RPMI8226 (cell line): ENCODE results near the gene REV3L.
A peak's percentile ranks its signal among the peaks of the same experiment; 100 is the strongest.
"Not testable (repeated sequence)": the region's sequence is repeated elsewhere in the genome, so short reads cannot be mapped to it uniquely, and the experiment has no call there.

Experiments used
- DNase-seq: peaks from one replicate; pipeline ENCODE4 v3.0.0-alpha.2; 2015

REV3L gene

DNA sequence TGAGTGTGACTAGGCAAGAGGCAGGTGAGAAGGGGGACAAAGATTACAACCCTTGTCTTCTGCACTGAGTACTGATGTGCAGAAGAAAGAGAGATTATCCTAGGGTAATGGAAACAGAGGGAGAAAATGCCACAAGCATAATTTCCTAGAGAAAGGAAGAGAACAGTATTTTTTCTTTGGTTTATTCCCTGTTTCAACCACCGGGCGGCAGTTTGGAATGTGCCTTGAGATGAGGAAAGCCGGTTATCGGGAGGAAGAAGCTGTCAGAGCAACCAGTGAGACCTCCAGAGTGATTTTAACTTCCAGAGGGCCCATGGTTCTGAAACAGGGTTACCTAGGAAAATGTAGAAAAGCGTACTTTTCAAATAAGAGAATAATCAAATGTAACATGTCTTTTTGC, 121.4 kb downstream of the REV3L start:
- DNase-seq, result peak; percentile 16

DNA sequence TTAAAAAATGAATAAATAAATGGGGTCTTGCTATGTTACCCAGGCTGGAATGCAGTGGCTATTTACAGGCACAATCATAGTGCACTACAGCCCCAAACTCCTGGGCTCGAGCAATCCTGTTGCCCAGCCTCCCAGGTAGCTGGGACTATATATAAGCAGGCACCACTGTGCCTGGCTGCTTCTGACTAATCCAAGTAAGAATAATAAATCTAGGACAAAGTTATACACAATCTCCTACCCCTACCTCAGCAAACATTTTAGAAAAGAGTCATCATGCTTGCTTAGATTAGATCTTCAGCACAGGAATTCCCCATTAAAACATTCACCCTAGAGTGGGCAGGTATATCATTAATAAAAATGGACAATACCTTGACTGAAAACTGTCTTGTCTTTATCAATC, 124.6 kb downstream of the REV3L start:
- no peak for DNase-seq

DNA sequence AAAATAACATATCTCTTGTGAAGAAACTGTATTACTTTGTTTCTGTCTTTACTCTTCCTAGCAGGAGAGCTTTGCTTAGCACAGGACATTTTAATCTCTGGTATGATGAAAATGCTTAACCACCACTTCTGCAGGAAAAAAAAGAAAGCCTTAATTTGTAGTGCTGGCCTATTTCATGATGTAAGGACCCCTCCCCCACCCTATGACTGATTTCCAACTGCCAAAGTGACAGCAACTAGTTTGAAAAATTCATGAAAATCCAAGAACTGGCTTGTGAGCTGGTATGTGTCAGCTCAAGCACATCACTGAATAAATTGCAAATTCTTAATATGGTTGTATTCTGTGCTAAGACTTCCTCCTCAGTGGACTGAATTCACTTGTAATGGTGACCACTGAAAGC, 125.3 kb downstream of the REV3L start:
- DNase-seq, result no peak

DNA sequence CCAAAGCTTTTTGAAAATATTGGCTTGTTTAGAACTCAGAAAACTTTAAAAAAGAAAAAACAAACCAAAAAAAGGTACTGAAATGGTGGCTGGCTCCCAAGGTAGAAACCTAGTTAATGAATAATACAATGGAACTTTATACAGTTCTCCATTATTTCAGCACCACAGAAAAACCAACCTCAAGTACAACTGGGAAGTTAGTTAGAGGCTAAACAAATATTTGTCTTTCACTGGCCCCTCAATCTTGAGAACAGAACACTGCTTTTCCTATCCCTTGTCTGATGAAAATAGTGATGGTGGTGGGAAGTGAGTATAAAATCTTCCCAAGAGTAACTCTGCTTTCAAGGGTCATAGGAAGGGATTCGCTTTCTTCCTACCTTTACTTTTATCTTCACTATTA, 126.5 kb downstream of the REV3L start:
- no peak for DNase-seq

DNA sequence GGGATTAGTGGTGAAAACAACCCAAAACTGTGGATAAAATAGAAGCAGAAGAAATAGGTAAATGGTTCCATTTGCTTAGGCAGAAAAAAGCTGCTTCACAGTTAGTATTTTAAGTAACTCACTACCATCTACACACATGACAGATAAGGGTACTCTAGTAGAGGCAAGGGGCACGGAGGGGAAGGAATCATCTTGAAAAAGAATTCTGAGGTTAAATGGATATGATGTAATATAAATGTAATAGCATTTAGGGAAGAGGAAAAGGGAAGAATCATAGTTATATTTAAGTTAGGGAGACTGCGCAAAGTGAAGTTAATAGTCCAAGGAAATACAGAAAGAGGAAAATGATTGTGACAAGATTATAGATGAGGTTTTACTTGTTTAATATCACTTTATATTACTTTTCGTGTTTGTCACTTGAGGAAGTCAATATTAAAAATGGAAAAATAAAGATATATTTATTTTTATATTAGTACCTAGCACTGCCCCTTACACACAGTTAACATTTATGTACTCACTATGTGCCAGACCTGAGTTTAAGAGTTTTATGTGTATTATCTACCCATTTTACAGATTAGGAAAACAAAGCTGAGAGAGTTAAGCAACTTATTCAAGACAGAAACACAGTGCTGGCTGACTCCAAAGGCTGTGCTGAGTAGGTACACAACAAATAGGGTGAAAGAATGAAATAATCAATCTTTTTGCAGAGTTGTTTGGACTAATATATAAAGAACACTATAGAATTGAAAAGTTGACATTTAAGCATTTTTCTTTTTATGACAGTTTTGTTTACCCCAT, 128.1 kb downstream of the REV3L start:
- no peak for DNase-seq

DNA sequence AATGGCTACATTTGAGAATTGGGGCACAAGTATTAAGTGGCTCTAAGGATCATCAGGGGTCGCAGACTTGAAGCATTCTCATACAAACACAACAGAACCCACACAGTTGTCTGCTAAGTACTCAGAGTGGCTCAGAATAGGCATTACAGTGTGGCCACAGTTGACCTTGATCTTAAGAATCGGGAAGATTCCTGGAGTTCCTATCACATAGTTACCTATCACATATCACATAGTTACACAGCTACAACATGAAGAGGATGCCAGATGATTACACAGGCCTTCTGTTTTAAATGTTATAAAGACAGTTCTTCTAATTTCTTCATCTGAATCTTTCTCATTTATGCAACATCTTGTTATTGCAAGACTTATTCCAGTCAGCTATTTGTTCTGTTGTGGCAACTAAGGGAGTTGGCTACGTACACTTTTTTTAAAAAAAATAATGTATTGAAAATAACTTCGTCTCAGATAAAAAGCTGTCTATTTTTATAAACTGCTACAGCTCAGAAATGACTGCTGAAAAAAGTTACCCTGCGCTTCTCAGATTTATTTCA, 129.0 kb downstream of the REV3L start:
- DNase-seq, result no peak

DNA sequence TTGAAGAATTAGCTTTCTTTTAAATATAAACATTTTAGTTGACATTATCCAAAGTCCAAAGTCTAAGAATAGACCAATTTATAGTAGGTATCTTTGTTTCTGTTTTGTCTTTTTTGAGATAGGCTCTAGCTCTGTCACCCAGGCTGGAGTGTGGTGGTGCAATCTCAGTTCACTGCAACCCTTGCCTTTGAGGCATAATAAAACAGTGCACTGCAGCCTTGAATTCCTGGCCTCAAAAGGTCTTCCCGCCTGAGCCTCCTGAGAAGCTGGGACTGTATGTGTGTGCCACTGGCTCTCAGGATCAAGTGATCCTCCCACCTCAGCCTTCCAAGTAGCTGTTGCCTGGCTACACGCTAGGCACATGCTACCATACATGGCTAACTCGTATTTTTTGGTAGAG, 135.4 kb downstream of the REV3L start:
- no peak for DNase-seq

DNA sequence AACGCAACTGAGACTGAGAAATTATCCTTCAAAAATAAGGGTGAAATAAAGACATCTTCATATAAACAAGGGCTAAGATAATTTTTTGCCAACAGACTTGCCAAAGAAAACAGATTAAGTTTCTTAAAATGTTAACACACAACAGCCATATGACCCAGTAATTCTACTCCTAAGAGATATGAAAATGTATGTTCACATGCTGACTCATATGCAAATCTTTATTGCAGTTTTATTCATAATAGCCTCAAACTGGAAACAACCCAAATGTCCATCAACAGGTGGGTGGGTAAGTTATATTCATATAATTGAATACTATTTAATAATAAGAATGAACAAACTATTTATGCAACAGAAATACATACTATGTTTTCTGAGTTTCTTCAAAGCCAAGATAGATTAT, 140.1 kb downstream of the REV3L start:
- no peak for DNase-seq

DNA sequence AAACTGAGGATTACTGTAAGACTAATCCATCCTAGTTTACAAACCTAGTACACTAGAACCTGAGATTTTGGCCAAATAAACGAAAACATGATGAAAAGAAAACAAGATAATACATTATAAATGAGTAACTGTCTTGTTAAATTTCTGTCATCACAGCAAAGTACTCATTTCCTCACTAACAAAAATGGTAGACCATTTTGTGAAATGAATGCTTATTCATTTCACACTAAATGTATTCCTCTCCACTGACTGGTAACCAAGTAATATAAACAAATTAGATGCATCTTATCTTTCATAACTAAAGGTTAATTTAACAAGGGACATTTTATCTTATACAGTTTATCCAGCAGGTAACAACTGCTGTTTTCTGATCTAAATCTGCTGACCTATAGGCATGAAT, 143.7 kb downstream of the REV3L start:
- no peak for DNase-seq

DNA sequence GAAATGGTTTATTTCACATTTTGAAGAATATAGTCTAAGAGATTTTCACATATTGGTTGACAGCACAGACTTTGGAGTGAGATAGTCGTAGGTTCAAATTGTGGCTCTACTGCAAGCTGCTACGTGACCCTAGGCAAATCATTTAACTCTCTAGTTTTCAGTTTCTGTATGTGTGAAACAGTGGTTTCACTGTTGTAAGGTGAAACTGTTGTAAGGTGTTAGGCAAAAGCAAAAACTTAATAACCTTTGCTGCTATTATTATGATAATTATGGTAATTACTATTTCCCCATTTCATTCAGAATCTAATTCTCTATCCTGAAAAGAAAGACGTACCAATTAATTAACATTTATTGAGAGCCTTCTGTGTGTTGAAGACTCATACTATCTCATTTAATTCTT, 144.2 kb downstream of the REV3L start:
- no peak for DNase-seq

DNA sequence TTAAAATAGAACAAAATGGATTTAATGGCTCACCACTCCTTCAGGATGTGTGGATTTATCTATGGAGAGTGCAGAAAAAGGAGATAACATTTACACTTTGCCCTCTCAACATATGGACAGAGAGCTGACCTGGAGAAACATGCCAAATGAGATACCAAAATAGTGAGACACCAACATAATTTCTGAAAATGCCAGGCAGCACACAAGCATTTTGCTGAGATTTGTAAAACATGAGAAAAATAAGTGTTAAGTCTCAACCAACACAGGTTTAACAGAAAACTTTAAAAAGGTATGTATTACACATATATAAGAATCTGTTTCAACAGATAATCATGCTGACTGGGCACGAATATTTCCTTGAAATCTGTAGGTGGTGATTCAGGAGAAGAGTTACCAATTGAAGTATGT, 145.2 kb downstream of the REV3L start:
- DNase-seq, result no peak

DNA sequence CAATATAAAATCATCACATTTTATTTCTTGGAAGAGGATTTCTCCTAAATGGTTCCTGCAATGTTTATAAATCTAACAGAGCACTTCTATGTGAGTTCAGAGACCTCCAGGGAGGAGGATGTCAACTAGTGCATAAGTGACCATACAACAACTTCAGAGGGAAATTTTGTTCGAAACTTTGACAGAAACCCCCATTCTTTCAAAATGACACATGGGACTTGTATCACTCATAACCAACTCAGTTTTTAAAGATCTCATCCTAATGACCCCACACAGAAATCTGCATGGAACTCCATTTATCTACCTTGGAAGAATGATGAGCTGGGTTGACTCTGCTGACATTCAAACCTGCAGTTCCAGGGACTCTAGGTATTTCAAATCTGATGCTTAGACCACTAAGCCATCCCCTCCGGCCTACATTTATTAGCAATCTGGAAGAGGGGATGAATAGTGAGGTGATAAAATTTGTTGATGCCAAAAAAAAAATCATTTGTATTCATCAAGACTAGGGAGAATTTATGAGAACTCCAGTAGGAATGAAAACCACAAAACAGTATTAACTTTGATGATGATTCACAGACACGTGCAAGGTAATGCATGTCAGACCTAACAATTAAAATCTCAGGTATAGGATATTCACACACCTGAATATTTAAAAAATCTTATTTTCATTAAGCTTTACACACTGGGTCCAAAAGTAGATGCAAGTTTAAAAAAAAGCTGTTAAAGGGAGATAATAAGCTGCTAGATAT, 153.0 kb downstream of the REV3L start:
- no peak for DNase-seq

DNA sequence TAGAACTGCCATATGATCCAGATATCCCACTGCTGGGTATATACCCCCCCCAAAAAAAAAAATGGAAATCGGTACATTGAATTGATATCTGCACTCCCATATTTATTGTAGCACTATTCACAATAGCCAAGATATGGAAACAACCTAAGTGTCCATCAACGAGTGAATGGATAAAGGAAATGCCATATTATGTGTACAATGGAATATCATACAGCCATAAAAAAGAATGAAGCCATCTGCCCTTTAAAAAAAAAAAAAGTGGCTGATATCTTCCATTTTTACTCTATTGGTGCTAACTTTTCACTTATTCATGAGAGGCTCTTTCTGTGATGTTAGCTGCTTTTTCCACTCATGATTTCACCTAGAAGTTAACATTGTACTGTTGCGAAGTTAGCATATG, 156.5 kb downstream of the REV3L start:
- DNase-seq, result no peak

DNA sequence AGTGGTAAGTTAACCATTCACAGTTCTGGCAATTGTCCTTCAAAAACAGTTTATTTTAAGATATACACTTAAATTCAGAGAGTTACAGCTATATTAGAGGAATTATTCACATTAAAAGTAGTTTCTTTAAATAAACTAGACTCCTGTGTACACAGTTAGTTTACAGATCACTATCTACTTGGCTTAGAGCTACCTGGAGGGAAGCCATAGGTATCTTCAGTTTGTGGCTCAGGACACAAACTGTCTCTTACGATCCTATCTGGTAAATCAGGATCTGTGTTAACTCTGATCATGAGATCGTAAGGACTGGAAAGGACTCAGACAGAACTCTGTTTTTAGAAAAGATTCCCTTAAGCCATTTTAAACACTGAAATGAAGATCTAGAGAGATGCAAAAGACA, 160.9 kb downstream of the REV3L start:
- no peak for DNase-seq

DNA sequence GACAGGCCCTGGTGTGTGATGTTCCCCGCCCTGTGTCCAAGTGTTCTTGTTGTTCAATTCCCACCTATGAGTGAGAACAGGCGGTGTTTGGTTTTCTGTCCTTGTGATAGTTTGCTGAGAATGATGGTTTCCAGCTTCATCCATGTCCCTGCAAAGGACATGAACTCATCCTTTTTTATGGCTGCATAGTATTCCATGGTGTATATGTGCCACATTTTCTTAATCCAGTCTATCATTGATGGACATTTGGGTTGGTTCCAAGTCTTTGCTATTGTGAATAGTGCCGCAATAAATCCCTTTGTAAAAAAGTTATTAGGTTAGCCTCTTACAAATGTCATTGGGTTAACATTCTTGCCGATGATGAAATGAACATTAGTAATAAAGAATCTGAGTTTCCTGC, 175.1 kb downstream of the REV3L start:
- DNase-seq, result not testable (repeated sequence)

DNA sequence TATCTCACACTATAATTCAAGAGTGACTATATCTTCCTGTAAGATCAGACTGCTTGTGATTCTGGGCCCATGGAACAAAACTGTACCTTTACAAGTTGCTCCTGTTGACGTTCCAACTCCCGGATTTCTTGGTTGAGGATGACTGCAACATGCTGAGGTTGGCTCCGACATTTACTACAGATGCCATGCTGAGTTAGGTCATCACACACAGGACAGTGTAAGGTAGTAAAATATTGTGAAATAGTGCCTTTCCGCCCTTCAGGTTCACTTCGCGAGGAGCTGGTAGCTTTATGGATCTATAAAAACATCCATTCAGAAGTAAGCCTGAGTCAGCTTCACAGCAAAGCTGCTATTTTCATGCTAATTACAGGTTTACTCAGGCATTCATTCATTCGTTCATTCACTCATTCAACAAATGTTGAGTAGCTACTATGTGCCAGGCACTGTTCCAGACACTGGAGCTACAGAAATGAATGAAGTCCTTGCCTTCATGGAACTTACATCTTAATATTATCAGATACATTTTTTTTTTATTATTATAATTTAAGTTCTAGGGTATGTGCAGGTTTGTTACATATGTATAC, 175.7 kb downstream of the REV3L start:
- no peak for DNase-seq

DNA sequence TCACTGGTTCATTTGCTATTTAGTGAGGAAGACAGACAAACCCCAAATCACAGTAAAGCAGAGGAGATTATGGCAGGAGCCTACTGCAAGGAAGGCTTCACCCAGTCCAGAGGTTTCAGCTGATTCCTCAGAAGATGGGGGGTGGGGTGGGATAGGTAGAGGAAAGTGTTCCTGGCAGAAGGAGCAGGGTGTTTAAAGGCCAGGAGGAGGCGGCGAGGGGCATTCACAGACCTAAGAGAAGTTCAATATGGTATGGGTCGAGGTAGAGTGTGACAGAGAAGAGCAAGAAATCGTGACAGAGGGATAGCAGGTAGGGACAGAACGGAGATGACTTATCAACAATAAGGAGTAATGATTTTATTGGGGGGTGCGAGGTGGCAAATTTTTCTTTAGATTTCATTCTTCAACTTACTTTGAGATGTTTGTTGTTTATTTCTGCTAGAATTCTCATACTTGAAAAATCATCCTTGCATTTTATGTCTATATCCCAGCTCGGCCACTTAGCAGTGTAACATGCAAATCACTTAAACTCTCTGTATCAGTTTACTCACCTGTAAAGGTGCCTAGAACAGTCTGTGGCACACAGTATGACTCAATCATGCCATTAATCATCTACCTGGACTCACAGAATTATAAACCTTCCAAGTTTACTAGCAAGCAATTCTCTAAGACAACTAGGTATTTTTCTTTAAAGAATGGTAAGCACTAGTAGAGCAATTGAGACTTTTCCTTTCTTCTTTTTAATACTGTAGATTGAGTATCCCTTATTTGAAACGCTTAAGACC, 176.7 kb downstream of the REV3L start:
- no peak for DNase-seq

DNA sequence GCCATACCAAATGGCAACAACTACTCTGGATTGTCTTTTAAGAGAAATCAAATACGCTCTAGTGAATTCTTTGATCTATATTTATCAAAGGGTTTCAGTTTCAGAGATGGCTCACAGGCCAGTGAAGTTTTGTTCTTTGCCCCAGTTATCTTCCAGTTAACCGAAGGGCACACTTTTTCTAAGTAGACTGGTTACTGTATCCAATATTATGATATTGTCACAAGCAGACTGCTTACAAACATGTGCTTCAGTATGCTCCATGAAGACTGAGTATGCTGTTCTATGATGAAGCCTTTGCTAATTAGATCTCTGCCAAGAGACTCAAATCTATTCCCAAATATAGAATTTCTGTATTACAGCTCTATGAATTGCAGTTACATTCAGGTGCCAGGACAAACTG, 181.1 kb downstream of the REV3L start:
- no peak for DNase-seq

DNA sequence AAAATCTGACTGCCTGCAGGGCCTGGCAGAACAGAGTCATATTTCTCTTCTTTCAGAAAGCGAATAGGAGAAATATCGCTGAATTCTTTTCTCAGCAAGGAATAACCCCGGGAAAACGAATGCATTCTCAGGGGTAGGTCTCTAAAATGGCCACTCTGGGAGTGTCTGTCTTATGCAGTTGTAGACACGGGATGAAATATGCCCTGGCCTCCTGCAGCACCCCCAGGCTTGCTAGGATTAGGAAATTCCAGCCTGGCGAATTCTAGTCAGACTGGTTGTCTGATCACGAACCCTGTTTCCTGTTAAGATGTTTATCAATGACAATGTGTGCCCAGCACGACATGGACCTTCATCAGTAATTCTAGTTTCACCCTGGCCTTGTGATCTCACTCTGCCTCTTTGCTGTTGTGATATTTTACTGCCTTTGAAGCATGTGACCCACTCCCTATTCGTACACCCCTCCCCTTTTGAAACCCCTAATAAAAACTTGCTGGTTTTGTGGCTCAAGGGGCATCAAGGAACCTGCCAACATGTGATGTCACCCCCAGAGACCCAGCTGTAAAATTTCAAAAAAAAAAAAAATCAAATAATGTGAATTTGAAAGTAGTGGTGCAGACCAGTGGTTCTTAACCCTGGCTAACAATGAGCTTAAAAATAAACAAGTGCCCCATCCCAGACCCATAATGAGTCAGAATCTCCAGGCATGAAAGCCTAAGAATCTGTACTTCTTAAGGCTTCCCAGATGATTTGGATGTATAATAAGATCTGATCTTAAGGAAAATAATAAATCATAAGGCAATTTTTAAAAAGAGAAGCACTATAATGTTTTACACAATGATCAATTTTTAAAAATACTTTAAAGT, 181.8 kb downstream of the REV3L start:
- not testable (repeated sequence) for DNase-seq

DNA sequence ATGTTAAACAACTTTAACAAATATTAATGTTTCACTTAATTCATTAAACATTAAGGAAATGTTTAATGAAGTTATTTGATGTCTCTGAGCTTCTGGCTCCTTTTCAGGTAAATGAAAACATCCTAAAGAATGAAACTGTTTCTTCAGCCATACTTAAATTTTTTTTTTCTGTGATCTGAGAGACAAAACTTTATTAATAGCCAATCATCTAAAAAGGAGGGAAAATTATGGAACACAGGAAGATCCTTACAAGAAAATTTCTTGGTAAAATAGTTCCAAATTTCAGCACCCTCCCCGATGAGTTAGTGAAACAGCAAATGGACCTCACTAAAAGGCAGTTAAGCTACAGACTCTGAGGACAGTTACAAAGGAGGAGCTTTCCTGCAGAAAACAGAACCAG, 185.2 kb downstream of the REV3L start:
- DNase-seq, result no peak

DNA sequence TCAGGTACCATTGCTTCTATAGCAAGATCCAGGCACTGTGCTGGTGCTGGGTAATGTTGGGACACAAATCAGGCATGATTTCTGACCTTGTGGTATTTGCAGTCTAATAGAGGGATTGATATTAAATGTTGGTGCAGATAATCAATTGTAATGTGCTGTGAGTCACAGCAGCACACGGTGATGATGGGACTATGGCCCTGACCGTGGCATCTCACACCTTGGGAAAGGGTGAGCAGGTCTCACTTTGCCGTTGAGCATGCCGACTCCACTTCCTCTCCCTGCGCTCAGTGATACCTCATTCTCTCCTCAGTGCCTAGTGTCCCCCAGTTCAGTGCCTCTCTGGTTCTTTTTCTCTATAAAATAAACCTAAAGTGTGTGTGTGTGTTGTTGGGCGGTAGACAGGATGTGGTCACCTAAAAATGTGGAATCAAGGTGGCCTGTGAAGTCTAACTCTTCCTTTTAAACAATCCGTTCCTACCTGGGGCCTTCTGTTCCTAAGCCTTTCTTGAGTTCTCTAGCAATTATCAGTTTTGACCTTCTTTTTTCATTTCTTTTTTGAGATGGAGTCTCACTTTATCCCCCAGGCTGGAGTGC, 188.5 kb downstream of the REV3L start:
- no peak for DNase-seq
